ENCODE measurements around the gene LAMA2.

The LAMA2 gene

GRCh38 chr6:128882991-128883611 lies at the start of gene LAMA2:
LAMA2 (plus strand) TSS chr6:128883138; CDS start chr6:128883246, 108 bp downstream.
- in situ Hi-C loops (cut with HindIII; ENCODE audit: low sequenced_read_pairs), result no loop called here

GRCh38 chr6:128836761-128837160 lies 46.2 kb upstream of the LAMA2 start:
- in situ Hi-C loops (cut with HindIII; ENCODE audit: low sequenced_read_pairs), result no loop called here

- in situ Hi-C loops (cut with HindIII; ENCODE audit: low sequenced_read_pairs), result no loop called here
These were observed 41.4 kb upstream of the LAMA2 start for GRCh38 chr6:128841518-128841917.

- in situ Hi-C loops (cut with HindIII; ENCODE audit: low sequenced_read_pairs), result no loop called here
These were observed 38.3 kb upstream of the LAMA2 start for GRCh38 chr6:128844598-128844997.

GRCh38 chr6:128847431-128848210 lies 35.3 kb upstream of the LAMA2 start:
- in situ Hi-C loops (cut with HindIII; ENCODE audit: low sequenced_read_pairs), result no loop called here

- in situ Hi-C loops (cut with HindIII; ENCODE audit: low sequenced_read_pairs), result no loop called here
These were observed 34.6 kb upstream of the LAMA2 start for GRCh38 chr6:128848212-128848935.

GRCh38 chr6:128855581-128856085 lies 27.3 kb upstream of the LAMA2 start:
- in situ Hi-C loops (cut with HindIII; ENCODE audit: low sequenced_read_pairs), result no loop called here

- in situ Hi-C loops (cut with HindIII; ENCODE audit: low sequenced_read_pairs), result no loop called here
These were observed 25.1 kb upstream of the LAMA2 start for GRCh38 chr6:128857806-128858205.

- in situ Hi-C loops (cut with HindIII; ENCODE audit: low sequenced_read_pairs), result no loop called here
These were observed 22.2 kb upstream of the LAMA2 start for GRCh38 chr6:128860782-128861181.

- in situ Hi-C loops (cut with HindIII; ENCODE audit: low sequenced_read_pairs), result no loop called here
These were observed 19.0 kb upstream of the LAMA2 start for GRCh38 chr6:128863983-128864382.

GRCh38 chr6:128870746-128871145 lies 12.2 kb upstream of the LAMA2 start:
- in situ Hi-C loops (cut with HindIII; ENCODE audit: low sequenced_read_pairs), result no loop called here

- in situ Hi-C loops (cut with HindIII; ENCODE audit: low sequenced_read_pairs), result no loop called here
These were observed 8.1 kb upstream of the LAMA2 start for GRCh38 chr6:128874863-128875262.

GRCh38 chr6:128882560-128882959 lies 378 bp upstream of the LAMA2 start:
- in situ Hi-C loops (cut with HindIII; ENCODE audit: low sequenced_read_pairs), result no loop called here

- in situ Hi-C loops (cut with HindIII; ENCODE audit: low sequenced_read_pairs), result no loop called here
These were observed 968 bp downstream of the LAMA2 start for GRCh38 chr6:128883906-128884305.

GRCh38 chr6:128885381-128885780 lies 2.4 kb downstream of the LAMA2 start:
- in situ Hi-C loops (cut with HindIII; ENCODE audit: low sequenced_read_pairs), result no loop called here

- in situ Hi-C loops (cut with HindIII; ENCODE audit: low sequenced_read_pairs), result no loop called here
These were observed 3.8 kb downstream of the LAMA2 start for GRCh38 chr6:128886706-128887105.

GRCh38 chr6:128888444-128889175 lies 5.7 kb downstream of the LAMA2 start:
- in situ Hi-C loops (cut with HindIII; ENCODE audit: low sequenced_read_pairs), result no loop called here

- in situ Hi-C loops (cut with HindIII; ENCODE audit: low sequenced_read_pairs), result no loop called here
These were observed 6.9 kb downstream of the LAMA2 start for GRCh38 chr6:128889870-128890269.

- in situ Hi-C loops (cut with HindIII; ENCODE audit: low sequenced_read_pairs), result no loop called here
These were observed 9.1 kb downstream of the LAMA2 start for GRCh38 chr6:128892079-128892478.

GRCh38 chr6:128899341-128900050 lies 16.6 kb downstream of the LAMA2 start:
- in situ Hi-C loops (cut with HindIII; ENCODE audit: low sequenced_read_pairs), result no loop called here
